GM18909 (cell line): ENCODE measurements around the gene VWA3A.
"Not testable (repeated sequence)": the region's sequence is repeated elsewhere in the genome, so short reads cannot be mapped to it uniquely, and the experiment has no call there.

Experiments used
- ATAC-seq: cut with Tn5 transposase; IDR thresholded peaks from one replicate; pipeline ENCODE4 v1.9.1; 2021; ENCODE audit warnings: mild to moderate bottlenecking; ENCODE audit not compliant: unreplicated experiment, poor library complexity

VWA3A gene

GRCh38 chr16:22078656-22079055 lies 13.7 kb upstream of the VWA3A start:
- ATAC-seq = no peak

- no peak for ATAC-seq
Observed at GRCh38 chr16:22081050-22081449, 11.3 kb upstream of the VWA3A start.

GRCh38 chr16:22086440-22086839 lies 5.9 kb upstream of the VWA3A start:
- ATAC-seq = no peak

- no peak for ATAC-seq
Observed at GRCh38 chr16:22088642-22089041, 3.7 kb upstream of the VWA3A start.

GRCh38 chr16:22089910-22090309 lies 2.4 kb upstream of the VWA3A start:
- no peak for ATAC-seq

GRCh38 chr16:22091721-22092120 lies 620 bp upstream of the VWA3A start:
- no peak for ATAC-seq

GRCh38 chr16:22093331-22093730 lies 990 bp downstream of the VWA3A start:
- ATAC-seq = no peak

GRCh38 chr16:22093996-22094395 lies 1.7 kb downstream of the VWA3A start:
- ATAC-seq = no peak

- no peak for ATAC-seq
Observed at GRCh38 chr16:22098405-22099255, 6.3 kb downstream of the VWA3A start.

GRCh38 chr16:22099256-22099975 lies 7.1 kb downstream of the VWA3A start:
- no peak for ATAC-seq

GRCh38 chr16:22103441-22103840 lies 11.1 kb downstream of the VWA3A start:
- ATAC-seq = no peak

GRCh38 chr16:22109258-22109898 lies 17.0 kb downstream of the VWA3A start:
- no peak for ATAC-seq

- not testable (repeated sequence) for ATAC-seq
Observed at GRCh38 chr16:22111629-22112028, 19.3 kb downstream of the VWA3A start.

GRCh38 chr16:22116095-22116700 lies 23.9 kb downstream of the VWA3A start:
- no peak for ATAC-seq

GRCh38 chr16:22117609-22118008 lies 25.3 kb downstream of the VWA3A start:
- no peak for ATAC-seq

- ATAC-seq = no peak
Observed at GRCh38 chr16:22120440-22120839, 28.1 kb downstream of the VWA3A start.

GRCh38 chr16:22122239-22122638 lies 29.9 kb downstream of the VWA3A start:
- no peak for ATAC-seq

GRCh38 chr16:22123146-22123545 lies 30.8 kb downstream of the VWA3A start:
- ATAC-seq = no peak

GRCh38 chr16:22123759-22124490 lies 31.6 kb downstream of the VWA3A start:
- ATAC-seq = no peak
